ENCODE measurements around the gene TSPAN3.

TSPAN3 gene

GRCh38 chr15:77048135-77048876 is 22.6 kb downstream of the TSPAN3 start:
- no peak for DNase-seq (ENCODE audit: low read depth)
- H3K4me3 ChIP-seq (ENCODE audit: control insufficient read depth, low read depth, low read length): no peak overlapping the region
- TF ChIP-seq, protein P1, sequence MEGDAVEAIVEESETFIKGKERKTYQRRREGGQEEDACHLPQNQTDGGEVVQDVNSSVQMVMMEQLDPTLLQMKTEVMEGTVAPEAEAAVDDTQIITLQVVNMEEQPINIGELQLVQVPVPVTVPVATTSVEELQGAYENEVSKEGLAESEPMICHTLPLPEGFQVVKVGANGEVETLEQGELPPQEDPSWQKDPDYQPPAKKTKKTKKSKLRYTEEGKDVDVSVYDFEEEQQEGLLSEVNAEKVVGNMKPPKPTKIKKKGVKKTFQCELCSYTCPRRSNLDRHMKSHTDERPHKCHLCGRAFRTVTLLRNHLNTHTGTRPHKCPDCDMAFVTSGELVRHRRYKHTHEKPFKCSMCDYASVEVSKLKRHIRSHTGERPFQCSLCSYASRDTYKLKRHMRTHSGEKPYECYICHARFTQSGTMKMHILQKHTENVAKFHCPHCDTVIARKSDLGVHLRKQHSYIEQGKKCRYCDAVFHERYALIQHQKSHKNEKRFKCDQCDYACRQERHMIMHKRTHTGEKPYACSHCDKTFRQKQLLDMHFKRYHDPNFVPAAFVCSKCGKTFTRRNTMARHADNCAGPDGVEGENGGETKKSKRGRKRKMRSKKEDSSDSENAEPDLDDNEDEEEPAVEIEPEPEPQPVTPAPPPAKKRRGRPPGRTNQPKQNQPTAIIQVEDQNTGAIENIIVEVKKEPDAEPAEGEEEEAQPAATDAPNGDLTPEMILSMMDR (conservative IDR thresholded peaks at IDR 0.05; ENCODE audit: control insufficient read depth, insufficient read depth, low read depth, low read length): no peak

- TF ChIP-seq, protein P1 (conservative IDR thresholded peaks at IDR 0.05; ENCODE audit: control insufficient read depth, insufficient read depth, low read depth, low read length): no peak
- no peak for DNase-seq (ENCODE audit: low read depth)
- no peak overlapping the region for H3K4me3 ChIP-seq (ENCODE audit: control insufficient read depth, low read depth, low read length)
Observed at GRCh38 chr15:77046704-77047412, 24.1 kb downstream of the TSPAN3 start.

DNA sequence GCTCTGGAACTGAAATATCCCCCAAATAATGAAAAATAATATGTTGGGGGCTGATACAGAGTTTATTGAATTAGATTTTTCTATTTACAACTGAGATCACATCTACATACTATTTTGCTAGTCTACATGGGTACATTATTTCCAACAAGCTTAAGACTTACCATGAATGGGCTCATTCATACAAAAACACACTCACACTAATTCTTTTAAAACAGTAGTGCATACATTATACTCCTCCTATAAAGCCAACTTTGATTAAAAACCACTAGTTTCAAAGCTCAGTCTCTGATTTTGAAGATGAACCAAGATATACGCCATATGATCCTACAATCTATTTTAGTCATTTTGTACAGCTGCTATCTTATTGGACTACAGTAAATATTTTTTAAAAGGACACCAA is 24.9 kb downstream of the TSPAN3 start:
- TF ChIP-seq, protein P1 (conservative IDR thresholded peaks at IDR 0.05; ENCODE audit: control insufficient read depth, insufficient read depth, low read depth, low read length): no peak
- H3K4me3 ChIP-seq (ENCODE audit: control insufficient read depth, low read depth, low read length): no peak overlapping the region
- no peak for DNase-seq (ENCODE audit: low read depth)

GRCh38 chr15:77044228-77045042 is 26.5 kb downstream of the TSPAN3 start:
- DNase-seq (ENCODE audit: low read depth): no peak
- TF ChIP-seq, protein P1 (conservative IDR thresholded peaks at IDR 0.05; ENCODE audit: control insufficient read depth, insufficient read depth, low read depth, low read length): no peak
- H3K4me3 ChIP-seq (ENCODE audit: control insufficient read depth, low read depth, low read length): no peak overlapping the region

DNA sequence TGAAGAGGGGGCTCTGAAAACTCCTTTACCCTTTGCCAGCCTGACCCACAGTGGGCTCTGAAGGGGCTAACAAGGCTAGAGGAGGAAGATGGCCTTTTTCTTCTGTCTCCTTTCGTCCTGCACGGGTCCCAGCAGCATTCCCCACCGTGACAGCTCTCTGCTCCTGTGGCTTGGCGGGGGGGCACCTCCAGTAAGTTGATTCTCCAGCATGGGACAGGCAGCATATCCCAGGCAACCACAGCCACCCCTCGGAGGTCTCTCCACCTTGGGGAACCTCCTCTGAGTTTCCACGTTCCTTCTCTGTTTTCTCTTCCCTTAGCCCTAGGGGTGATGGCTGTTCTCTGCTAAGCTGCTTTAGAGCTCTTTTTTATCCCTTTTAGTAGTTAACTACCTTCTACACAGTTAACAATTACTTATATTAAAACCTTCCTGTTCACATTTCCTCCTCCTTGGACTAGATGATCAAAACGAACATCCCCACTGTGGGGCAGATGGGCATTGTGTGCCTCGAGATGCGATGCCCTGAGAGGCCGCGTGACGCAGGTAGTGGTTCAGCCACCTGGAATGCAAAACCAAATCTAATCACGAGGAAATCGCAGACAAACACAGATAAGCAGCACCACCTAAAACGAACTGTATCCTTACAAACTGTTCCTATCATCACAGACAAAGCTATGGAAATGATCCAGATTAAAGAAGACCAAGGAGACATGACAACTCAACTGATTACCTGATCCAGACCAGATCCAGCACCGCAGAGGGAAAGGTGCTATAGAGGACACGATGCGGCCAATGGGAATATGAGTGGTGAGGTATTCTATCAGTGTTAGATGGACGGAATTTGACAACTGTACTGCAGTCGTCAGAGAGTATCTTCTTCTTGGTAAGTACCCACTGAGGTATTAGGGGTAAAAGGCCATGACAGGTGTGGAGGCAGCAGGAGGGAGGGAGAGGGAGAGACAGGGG is 27.7 kb downstream of the TSPAN3 start:
- no peak for DNase-seq (ENCODE audit: low read depth)

More for the DNA sequence above, 27.7 kb downstream of the TSPAN3 start:
- TF ChIP-seq, protein P1 (conservative IDR thresholded peaks at IDR 0.05; ENCODE audit: control insufficient read depth, insufficient read depth, low read depth, low read length): no peak
- no peak overlapping the region for H3K4me3 ChIP-seq (ENCODE audit: control insufficient read depth, low read depth, low read length)

Measured in fibroblast of mammary gland (primary cell).